Measurements from ENCODE around the gene BCR.
A peak's percentile ranks its signal among the peaks of the same experiment; 100 is the strongest.

The BCR gene

GRCh38 chr22:23218867-23219251, 38.5 kb downstream of the BCR start:
- Mint-ChIP-seq H3K27ac (peak overlapping the region; percentile 94), H3K27me3 (no peaks in the 10 kb centered on the region), H3K9me3 (ENCODE audit: low read depth) (no peaks in the 10 kb centered on the region), H3K36me3 (peaks cover 2% of the 10 kb centered on the region), H3K4me1 (ENCODE audit: low read depth) (peaks cover 100% of the 10 kb centered on the region), H3K4me3 (peak overlapping the region; percentile 85)

GRCh38 chr22:23219317-23219716, 39.0 kb downstream of the BCR start:
- Mint-ChIP-seq H3K27ac (peak overlapping the region; percentile 91), H3K27me3 (no peaks in the 10 kb centered on the region), H3K36me3 (peaks cover 2% of the 10 kb centered on the region), H3K4me1 (ENCODE audit: low read depth) (peaks cover 100% of the 10 kb centered on the region), H3K9me3 (ENCODE audit: low read depth) (no peaks in the 10 kb centered on the region), H3K4me3 (peak overlapping the region; percentile 85)

- Mint-ChIP-seq H3K4me3 (peak overlapping the region; percentile 85), H3K27ac (peak overlapping the region; percentile 91), H3K9me3 (ENCODE audit: low read depth) (no peaks in the 10 kb centered on the region), H3K27me3 (no peaks in the 10 kb centered on the region), H3K4me1 (ENCODE audit: low read depth) (peaks cover 100% of the 10 kb centered on the region), H3K36me3 (no peaks in the 10 kb centered on the region)
These were observed 39.6 kb downstream of the BCR start for GRCh38 chr22:23219822-23220484.

GRCh38 chr22:23220485-23221350, 40.4 kb downstream of the BCR start:
- Mint-ChIP-seq H3K27me3 (no peaks in the 10 kb centered on the region), H3K27ac (peak overlapping the region; percentile 91), H3K9me3 (ENCODE audit: low read depth) (no peaks in the 10 kb centered on the region), H3K4me1 (ENCODE audit: low read depth) (peaks cover 100% of the 10 kb centered on the region), H3K36me3 (no peaks in the 10 kb centered on the region), H3K4me3 (peak overlapping the region; percentile 85)

- no peak overlapping the region for H3K4me3 Mint-ChIP-seq
- no peaks in the 10 kb centered on the region for H3K9me3 Mint-ChIP-seq (ENCODE audit: low read depth)
- H3K27ac Mint-ChIP-seq: peak overlapping the region; percentile 74
- H3K4me1 Mint-ChIP-seq (ENCODE audit: low read depth): peaks cover 100% of the 10 kb centered on the region
- H3K36me3 Mint-ChIP-seq: no peaks in the 10 kb centered on the region
- no peaks in the 10 kb centered on the region for H3K27me3 Mint-ChIP-seq
These were observed 41.1 kb downstream of the BCR start for GRCh38 chr22:23221351-23221804.

- H3K4me3 Mint-ChIP-seq: peak overlapping the region; percentile 1
- no peaks in the 10 kb centered on the region for H3K36me3 Mint-ChIP-seq
- peak overlapping the region; percentile 74 for H3K27ac Mint-ChIP-seq
- peaks cover 100% of the 10 kb centered on the region for H3K4me1 Mint-ChIP-seq (ENCODE audit: low read depth)
- H3K9me3 Mint-ChIP-seq (ENCODE audit: low read depth): no peaks in the 10 kb centered on the region
- no peaks in the 10 kb centered on the region for H3K27me3 Mint-ChIP-seq
These were observed 41.9 kb downstream of the BCR start for GRCh38 chr22:23222033-23222792.

- no peaks in the 10 kb centered on the region for H3K36me3 Mint-ChIP-seq
- no peaks in the 10 kb centered on the region for H3K27me3 Mint-ChIP-seq
- H3K4me1 Mint-ChIP-seq (ENCODE audit: low read depth): peaks cover 100% of the 10 kb centered on the region
- H3K27ac Mint-ChIP-seq: peak overlapping the region; percentile 74
- no peak overlapping the region for H3K4me3 Mint-ChIP-seq
- peaks cover 4% of the 10 kb centered on the region for H3K9me3 Mint-ChIP-seq (ENCODE audit: low read depth)
These were observed 42.7 kb downstream of the BCR start for GRCh38 chr22:23222793-23223568.

- Mint-ChIP-seq H3K27ac (peak overlapping the region; percentile 46), H3K4me3 (no peak overlapping the region)
These were observed 43.4 kb downstream of the BCR start for GRCh38 chr22:23223569-23224317.

GRCh38 chr22:23224846-23225245, 44.5 kb downstream of the BCR start:
- H3K36me3 Mint-ChIP-seq: peaks cover 13% of the 10 kb centered on the region
- H3K4me3 Mint-ChIP-seq: peak overlapping the region; percentile 23
- no peaks in the 10 kb centered on the region for H3K27me3 Mint-ChIP-seq
- peak overlapping the region; percentile 41 for H3K27ac Mint-ChIP-seq
- peaks cover 16% of the 10 kb centered on the region for H3K9me3 Mint-ChIP-seq (ENCODE audit: low read depth)
- H3K4me1 Mint-ChIP-seq (ENCODE audit: low read depth): peaks cover 91% of the 10 kb centered on the region

More at GRCh38 chr22:23223569-23224317, 43.4 kb downstream of the BCR start:
- H3K27me3 Mint-ChIP-seq: no peaks in the 10 kb centered on the region
- H3K36me3 Mint-ChIP-seq: peaks cover 7% of the 10 kb centered on the region
- peaks cover 11% of the 10 kb centered on the region for H3K9me3 Mint-ChIP-seq (ENCODE audit: low read depth)
- peaks cover 97% of the 10 kb centered on the region for H3K4me1 Mint-ChIP-seq (ENCODE audit: low read depth)

GRCh38 chr22:23225337-23225723, 45.0 kb downstream of the BCR start:
- H3K9me3 Mint-ChIP-seq (ENCODE audit: low read depth): peaks cover 16% of the 10 kb centered on the region
- H3K36me3 Mint-ChIP-seq: peaks cover 13% of the 10 kb centered on the region
- H3K27me3 Mint-ChIP-seq: no peaks in the 10 kb centered on the region
- peaks cover 88% of the 10 kb centered on the region for H3K4me1 Mint-ChIP-seq (ENCODE audit: low read depth)
- H3K27ac Mint-ChIP-seq: peak overlapping the region; percentile 79
- H3K4me3 Mint-ChIP-seq: peak overlapping the region; percentile 23

- H3K36me3 Mint-ChIP-seq: peaks cover 13% of the 10 kb centered on the region
These were observed 45.6 kb downstream of the BCR start for GRCh38 chr22:23225724-23226496.

GRCh38 chr22:23226497-23226850, 46.2 kb downstream of the BCR start:
- Mint-ChIP-seq H3K9me3 (ENCODE audit: low read depth) (peaks cover 16% of the 10 kb centered on the region), H3K27ac (peak overlapping the region; percentile 79), H3K27me3 (no peaks in the 10 kb centered on the region), H3K4me3 (peak overlapping the region; percentile 30), H3K4me1 (ENCODE audit: low read depth) (peaks cover 77% of the 10 kb centered on the region), H3K36me3 (peaks cover 13% of the 10 kb centered on the region)

More at GRCh38 chr22:23225724-23226496, 45.6 kb downstream of the BCR start:
- H3K9me3 Mint-ChIP-seq (ENCODE audit: low read depth): peaks cover 16% of the 10 kb centered on the region
- H3K4me3 Mint-ChIP-seq: peak overlapping the region; percentile 30
- H3K27ac Mint-ChIP-seq: peak overlapping the region; percentile 79
- H3K4me1 Mint-ChIP-seq (ENCODE audit: low read depth): peaks cover 82% of the 10 kb centered on the region
- H3K27me3 Mint-ChIP-seq: no peaks in the 10 kb centered on the region

GRCh38 chr22:23227380-23227779, 47.1 kb downstream of the BCR start:
- no peaks in the 10 kb centered on the region for H3K27me3 Mint-ChIP-seq
- H3K27ac Mint-ChIP-seq: peak overlapping the region; percentile 64
- no peak overlapping the region for H3K4me3 Mint-ChIP-seq

More at GRCh38 chr22:23227380-23227779, 47.1 kb downstream of the BCR start:
- Mint-ChIP-seq H3K9me3 (ENCODE audit: low read depth) (peaks cover 16% of the 10 kb centered on the region), H3K36me3 (peaks cover 13% of the 10 kb centered on the region), H3K4me1 (ENCODE audit: low read depth) (peaks cover 72% of the 10 kb centered on the region)
